Stimulated activated CD8-positive, alpha-beta memory T cell treated with anti-CD3 and anti-CD28 coated beads, Interleukin-4, amount 100 ng/mL, for 24 hours (primary cell): ENCODE data around the gene ACAD9.
"Not testable (repeated sequence)": the region's sequence is repeated elsewhere in the genome, so short reads cannot be mapped to it uniquely, and the experiment has no call there.

Experiments
- DNase-seq: peaks from one replicate; pipeline ENCODE4 v3.0.0-alpha.2; 2020; ENCODE audit warnings: low read depth

ACAD9 gene

DNA sequence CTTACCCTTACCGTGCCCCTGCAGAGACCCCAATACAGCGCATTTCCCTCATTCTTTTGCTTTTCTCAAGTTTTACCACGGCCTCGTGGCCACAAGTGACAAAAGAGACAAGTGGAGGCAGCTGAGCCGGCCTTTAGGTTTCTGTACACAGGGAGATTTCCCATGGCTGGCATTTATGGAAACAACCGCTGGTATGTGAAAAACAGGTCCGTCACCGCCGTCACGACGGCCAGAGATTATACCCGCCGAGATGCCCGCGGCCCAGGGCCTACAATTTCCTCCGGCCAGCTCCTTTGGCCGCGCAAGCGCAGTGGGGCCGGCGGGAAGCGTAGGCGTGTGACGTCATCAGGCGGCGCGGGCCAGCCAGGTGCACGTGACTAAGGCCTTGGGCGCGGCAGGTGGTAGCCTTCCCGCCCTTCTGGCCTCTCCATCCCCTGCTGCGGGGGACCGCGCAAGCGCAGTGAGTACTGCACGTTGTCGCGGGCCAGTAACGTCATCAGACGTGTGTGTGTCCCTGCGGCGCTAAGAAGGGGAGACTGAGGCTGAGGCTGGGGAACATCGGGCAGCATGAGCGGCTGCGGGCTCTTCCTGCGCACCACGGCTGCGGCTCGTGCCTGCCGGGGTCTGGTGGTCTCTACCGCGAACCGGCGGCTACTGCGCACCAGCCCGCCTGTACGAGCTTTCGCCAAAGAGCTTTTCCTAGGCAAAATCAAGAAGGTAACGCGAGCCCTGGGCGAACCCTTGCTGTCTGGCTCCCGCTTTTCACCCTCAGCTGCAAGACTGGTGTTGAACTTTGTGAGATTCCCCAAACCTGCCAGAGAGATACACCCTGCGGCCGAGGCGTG lies at the start of gene ACAD9:
TSS of gene ACAD9 (plus strand) at position 496 of the 845 bp plus-strand sequence. CDS start at position 568, 72 bp downstream.
- peak; percentile 98 for DNase-seq

DNA sequence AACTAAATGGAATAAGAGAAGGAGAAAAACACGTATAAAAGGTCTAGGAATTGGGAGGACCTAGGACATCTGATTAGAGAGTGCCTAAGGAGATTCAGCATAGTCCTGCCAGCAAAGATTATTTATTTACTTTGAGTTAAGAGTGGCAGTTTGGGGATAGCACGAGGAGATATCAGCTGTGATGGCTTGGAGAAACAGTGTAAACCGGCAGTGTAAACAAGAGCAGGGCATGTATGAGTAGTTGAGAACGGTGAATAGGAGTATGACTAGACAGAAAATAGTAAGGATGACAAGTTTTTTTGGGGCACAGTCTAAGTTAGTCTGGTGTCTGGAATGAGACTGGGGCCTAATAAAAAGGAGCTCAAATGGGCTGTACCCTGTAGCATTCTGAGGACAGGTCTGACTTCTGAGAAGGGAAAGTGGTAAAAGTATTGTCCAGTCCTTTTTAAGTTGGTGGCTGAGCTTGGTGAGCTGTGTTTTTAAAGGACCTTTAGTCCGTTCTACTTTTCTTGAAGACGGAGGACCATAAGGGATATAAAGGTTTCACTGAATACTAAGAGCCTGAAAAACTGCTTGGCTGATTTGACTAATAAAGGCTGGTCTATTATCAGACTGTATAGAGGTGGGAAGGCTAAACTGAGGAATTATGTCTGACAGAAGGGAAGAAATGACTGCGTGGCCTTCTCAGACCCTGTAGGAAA lies 49.3 kb upstream of the ACAD9 start:
- not testable (repeated sequence) for DNase-seq

DNA sequence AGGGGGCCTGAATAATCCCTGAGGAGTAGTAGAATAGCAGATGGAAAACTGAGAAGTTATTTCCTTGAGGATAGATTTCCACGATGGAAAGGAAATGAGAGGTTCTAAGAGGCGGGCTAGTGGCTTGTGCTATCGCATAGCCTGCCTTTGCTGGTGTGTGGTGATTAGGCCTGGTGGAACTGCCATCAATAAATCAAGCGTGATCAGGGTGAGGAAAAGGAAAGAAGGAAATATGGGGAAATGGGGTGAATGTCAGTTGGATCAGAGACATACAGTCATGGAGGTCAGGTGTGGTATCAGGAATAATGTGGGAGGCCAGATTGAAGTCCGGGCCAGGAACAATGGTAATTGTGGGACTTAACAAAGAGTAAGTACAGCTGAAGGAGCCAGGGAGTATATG lies 48.7 kb upstream of the ACAD9 start:
- not testable (repeated sequence) for DNase-seq

DNA sequence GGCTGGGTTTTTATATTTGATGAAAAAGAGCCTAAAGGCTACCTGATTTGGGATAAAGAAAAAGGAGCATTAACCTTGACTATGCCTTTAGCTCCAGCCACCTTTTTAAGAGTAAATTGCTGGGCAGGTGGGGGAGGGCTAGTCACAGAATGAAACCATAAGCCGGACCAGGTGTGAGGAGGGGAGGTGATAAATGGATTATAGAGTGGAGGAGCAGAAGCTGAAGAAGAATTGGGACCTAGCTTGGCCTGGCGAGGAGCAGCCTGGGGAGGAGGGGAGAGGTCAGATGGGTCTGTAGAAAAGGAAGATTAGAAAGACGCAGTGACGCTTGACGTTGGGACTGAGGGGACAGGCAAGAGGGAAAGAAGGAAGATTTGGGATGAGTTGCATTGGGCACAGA lies 46.4 kb upstream of the ACAD9 start:
- not testable (repeated sequence) for DNase-seq

DNA sequence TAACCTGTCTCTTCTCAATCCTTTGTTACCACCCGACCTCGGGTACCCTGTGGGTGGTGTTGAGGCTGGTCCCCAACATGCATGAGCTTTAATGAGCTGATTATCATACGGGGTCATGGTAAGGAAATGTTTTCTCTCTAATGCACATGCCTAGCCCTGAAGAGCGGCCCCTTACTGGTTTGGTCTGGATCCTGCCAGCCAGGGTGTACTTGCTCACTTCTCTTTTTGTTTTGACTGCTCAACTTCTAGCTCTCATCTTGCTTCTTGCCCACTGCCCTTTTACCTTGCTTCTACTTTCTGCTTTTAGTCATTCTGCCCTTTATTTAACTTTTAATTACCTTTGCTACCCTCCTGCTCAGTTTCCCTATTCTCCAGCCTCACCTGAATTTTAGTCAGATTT lies 44.3 kb upstream of the ACAD9 start:
- DNase-seq = no peak

DNA sequence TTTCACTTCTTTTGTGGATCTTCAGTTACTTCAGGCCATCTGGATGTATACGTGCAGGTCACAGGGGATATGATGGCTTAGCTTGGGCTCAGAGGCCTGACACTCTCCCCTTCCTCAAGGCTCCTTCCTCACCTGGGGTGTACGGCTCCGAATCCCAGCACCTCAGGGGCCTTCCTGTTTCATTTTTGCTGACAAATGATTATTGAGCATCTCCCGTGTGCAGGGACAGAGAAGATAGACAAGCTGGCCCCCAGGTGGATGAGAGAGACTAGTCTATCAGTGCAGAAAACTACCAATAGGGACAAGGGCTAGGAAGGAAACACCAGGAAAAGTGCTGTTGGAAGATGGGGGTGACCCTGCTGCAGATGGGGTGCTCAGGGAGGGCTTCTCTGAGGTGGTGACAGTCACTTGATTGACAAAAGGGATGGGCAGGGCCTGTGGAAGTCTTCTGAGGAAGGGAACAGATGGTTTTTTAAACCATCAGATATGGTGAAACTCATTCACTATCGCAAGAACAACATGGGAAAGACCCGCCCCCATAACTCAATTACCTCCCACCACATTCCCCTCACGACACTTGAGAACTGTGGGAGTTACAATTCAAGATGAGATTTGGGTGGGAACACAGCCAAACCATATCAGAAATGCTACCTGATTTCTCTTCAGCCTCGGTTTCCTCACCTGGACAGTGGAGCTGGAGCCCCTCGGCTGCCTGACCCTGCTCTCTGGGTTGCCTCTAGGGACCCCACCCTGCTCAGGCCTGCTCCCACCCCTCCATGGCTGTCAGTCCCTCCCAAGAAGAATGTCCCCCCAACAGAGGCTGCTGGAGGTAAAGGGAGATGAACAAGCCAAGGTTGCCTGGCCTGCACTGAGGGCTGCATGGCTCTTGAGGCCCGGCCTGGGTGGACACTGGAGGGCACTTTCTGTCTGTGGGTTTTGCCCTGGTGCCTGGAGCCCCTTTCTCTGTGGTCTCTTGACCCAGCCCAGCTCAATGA lies 37.2 kb upstream of the ACAD9 start:
- DNase-seq = no peak

DNA sequence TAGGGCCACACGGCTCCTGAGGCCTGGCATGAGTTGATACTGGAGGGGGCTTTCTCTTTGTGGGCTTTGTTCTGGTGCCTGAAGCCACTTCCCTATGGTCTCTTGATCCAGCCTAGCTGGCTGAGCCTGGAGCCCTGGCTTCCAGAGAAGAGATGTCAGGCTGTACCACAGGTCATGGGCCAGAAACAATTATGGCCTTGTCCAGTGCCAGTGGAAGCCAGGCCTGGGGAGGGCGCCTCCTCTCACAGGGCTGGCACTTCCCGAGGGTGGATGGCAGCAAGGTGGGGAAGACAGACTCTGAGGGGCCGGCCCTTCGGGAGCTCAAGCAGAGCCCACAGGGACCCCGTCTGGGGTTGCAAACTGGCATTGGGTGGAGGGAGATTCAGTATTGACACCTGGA lies 34.9 kb upstream of the ACAD9 start:
- no peak for DNase-seq

DNA sequence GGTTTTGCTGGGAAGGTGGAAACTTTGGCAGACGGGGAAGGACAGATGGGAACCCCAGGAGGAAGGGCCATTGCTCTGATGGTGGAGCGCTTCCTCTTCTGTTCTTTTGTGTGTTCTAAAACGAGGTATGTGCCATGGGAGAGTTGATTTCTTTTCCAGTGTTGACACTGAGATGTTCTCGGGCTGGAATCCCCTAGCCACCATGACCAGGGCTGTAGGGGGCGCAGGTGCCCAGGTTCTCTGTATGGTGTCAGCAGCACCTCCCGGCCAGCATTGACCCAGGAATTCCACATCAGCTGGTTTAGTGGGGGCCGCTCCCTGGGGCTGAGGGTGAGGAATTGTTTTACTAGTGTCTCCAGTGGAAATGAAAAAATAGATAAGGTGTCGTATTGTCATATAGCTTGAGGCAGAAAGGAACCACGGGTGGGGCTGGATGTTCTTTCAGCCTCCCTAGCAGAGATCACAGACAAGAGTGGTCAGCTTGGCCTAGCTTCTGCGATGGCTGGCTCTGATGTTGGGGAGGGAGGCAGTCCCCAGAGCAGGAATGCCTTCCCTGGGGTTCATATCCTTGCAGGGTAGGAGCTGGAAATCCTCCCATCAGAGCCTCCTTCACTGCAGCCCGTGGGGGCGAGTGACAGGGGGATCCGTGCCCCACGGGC lies 34.2 kb upstream of the ACAD9 start:
- no peak for DNase-seq

DNA sequence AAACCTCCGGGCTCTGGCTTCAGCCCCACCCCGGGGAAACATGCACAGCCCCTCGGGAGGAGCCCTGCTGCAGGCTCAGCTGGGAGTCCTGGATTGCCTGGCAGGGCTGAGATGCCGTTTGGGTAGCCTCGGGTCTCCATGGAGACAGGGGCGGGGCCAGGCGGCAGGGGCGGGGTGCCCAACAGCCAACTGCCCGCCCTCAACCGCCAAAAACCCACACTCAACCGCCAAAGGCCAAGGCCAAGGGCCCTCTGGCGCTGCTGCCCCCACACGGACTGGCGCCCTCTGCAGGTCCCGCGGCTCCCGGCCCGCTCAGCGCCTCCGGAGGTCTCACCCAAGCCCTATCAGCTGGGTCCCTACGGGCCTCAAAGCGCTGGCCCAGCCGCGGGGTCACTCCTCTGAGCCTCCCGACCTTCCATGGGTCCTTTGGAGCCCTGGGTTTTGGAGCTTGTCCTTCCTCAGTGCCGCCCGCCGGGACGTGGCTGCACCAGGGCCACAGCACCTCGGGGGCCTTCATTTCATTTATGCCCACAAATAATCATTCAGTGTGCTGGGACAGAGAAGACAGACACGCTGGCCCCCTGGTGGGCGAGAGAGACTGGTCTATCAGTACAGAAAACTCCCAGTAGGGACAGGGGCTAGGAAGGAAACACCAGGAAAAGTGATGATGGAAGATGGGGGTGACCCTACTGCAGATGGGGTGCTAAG lies 33.5 kb upstream of the ACAD9 start:
- DNase-seq = peak; percentile 83

DNA sequence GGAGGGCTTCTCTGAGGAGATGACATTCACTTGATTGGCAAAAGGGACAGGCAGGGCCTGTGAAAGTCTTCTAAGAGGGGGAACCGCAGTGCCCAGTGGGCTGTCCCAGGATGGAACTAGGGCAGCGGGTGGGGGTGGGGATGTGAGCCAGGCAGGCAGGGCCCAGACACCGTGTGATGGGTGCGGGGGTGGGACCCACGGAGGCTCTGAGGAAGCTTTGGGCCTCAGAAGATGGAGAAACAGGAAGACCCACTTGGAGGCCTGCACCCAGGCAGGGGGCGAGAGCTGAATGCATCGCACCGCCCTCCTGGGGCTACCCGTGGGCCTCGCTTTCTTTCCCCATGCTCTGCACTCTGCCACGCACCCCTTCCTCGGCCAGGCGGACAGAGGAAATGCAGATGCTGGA lies 32.9 kb upstream of the ACAD9 start:
- peak; percentile 12 for DNase-seq

DNA sequence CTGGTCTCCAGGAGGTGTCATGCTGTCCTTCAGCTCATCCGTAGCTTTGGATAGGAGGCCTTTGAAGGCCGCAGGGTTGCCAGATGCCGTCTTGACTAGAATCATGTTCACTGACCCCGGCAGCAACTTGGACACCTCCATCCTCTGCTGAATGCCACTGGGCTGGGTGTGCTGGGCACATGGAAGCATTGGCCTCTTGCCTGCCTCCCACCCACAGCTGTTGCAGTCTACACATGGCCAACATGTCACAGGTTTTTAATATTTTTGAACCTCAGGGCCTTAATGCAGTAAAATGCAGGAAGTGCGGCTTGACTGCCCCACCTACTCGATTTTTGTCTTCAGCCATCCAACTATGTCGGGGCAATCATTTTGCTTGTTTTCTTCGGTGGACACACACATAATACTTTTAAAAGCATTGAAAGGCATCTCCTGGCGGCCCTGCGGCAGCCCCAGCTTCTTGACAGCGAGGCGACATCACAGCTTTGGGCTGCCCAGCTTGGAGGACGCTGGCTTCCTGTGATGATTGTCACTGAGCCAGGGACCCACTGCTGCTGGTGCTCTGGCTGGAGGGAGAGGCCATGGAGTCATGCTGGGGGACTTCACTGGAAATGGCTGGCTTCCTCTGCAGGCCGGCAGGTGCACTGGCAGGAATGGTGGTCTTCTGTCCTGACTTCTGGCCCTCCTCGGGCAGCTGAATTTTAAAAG lies 31.6 kb upstream of the ACAD9 start:
- DNase-seq = no peak

DNA sequence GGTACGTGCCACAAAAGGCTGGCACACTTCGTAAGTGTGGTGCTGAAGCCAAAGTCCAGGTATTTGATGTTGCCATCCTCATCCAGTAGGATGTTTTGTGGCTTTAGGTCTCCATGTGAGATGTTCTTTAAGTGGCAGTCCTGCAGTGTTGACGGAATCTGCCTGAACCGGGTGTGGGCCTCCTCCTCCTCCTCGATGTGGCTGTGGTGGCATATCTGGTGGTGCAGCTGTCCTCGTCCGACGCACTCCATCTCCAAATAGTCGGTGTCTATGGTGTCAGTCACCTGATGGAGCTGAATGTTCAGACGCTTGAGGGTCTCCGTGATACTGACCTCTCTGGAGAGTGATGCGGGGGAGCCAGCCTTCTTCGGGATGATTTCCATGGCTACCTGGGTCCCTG lies 30.5 kb upstream of the ACAD9 start:
- no peak for DNase-seq

DNA sequence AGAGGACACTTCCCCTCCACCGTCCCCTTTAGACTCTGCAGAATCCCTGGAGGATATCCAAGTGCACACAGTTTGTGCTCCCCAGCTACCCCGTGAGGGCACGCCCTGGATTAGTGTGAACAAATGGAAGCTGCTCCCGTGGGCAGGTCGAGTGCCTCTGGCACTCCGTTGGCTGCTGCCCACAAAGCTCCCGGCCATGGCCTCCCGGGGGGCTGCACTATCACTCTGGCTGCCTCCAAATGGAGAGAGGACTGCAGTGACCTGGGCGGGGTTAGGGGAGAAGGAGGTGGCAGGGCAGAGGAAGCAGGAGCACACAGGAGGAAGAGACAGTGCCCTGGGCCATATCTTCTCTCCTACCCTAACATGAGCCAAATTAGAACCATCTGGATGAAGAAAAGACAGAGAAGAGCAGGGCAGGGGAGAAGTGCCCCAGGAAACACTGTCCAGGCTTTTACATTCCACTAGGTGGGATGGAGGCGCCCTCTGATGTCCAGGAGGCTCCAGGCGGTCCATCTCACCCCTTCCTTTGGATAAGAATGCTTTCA lies 29.4 kb upstream of the ACAD9 start:
- no peak for DNase-seq

DNA sequence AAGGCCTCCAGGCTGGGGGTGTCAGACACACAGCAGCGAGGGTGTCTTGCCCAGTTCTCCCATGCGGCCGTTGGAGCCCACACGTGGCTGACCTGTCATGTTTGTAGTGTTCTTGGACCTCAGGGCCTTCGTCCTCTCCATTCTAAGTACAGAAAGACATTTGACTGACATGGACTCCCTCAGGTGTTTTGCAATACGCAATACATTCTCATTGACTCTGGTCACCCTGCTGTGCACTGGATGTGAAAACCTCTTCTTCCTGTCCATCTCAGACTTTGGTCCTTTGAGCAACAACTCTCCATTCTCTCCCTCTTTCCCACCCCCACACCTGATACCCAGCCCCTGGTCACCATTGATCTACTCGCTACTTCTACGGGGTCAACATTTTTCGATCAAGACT lies 28.9 kb upstream of the ACAD9 start:
- no peak for DNase-seq

DNA sequence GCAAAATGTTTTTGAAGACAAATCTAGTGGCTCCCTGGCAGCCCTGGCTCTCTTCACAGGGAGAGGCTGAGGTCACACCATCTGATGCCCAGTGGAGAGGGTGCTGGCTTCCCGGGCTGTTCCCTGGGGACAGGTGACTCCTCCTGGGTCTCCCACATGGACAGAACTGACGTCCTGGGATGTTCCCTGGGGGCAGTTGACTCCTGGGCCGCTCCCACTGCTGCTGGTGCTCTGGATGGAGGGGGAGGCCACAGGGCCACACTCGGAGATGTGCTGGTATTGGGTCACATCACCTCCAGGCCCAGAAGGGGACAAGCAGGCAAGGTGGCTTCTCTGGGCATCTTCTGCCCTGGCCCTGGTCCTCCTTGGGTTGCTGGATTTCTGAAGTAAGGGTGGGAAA lies 27.8 kb upstream of the ACAD9 start:
- DNase-seq = no peak

DNA sequence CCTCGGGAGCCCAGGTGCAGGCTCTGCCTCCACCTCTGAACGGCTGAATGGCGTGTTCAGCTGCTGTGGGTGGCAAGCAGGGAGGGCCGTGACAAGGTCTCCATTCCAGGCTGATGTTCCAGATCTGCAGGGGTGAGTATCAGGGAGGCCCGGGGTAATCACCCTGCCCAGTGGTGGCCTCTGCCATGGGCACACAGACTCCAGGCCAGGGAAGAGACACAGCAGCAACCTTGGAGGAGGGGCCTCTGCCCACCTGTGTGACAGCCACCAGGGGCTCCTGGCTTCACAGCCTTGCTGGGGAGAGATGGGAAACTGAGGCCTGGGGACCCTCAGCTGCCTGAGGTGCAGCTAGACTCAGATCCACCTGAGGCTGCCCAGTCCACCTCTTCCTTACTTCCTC lies 25.6 kb upstream of the ACAD9 start:
- no peak for DNase-seq

DNA sequence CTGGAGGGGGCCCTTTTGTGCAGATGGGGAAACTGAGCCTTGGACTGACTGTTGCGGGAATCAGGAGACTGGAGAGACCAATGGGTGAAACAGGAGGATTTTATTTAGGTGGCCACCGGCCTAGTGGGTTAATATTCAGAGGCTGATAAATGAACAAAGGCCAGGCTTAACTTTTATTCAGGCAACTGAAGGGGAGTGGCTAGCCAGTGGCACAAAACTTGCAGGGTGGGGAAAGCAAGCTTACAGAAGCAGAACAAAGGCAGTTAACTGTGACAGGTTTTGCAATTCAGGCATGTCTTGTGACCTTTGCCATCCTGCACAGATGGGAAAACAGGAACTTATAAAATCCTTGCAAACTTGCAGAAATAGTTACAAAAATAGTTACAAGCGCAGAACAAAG lies 24.9 kb upstream of the ACAD9 start:
- DNase-seq = no peak

DNA sequence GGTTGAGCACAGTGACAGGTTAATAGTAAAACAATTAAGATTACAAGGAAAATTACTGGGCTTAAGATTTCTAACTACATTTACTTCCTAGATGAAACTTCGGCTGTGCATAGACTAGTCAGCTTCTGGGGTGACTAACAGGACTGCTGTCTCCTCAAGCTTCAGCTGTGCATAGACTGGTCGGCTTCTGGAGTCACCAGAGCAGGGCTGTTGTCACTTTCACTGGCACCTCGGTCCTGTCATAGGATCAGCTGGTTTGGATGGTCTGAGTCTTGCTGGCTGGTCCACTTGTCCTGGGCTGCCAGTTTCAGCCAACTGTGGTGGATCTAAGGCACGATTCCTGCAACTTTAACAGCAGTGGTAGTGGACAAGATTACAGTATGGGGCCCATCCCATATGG lies 23.9 kb upstream of the ACAD9 start:
- no peak for DNase-seq

DNA sequence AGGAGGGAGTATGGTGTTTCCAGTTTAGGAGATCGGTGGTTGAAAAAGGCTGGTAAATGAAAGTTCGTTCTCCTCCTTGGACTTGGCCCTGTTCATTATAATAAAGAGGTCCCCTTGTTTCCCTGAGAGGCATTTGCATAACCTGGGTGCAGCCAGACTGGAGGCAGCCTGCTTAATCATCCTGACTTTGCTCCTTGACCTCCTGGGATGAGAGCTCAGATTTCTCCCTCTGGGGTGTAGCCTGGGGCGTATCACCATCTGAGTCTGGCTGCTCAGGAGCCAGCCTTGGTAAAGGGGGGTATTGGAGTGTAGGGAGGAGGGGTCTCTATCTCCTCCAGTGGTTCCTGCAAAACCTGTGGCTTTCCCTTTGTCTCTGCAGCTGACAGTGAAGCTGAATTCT lies 21.3 kb upstream of the ACAD9 start:
- no peak for DNase-seq

DNA sequence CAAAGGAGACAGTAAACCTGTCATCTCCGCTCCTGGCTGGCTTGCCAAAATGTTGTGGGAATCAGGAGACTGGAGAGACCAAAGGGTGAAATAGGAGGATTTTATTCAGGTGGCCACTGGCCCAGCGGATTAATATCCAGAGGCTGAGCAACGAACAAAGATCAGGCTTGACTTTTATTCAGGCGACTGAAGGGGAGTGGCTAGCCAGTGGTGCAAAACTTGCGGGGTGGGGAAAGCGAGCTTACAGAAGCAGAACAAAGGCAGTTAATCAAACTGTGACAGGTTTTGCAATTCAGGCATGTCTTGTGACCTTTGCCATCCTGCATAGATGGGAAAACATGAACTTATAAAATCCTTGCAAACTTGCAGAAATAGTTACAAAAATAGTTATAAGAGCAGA lies 19.8 kb upstream of the ACAD9 start:
- DNase-seq = no peak
